ENCODE measurements around the gene ZBTB25.

DNA sequence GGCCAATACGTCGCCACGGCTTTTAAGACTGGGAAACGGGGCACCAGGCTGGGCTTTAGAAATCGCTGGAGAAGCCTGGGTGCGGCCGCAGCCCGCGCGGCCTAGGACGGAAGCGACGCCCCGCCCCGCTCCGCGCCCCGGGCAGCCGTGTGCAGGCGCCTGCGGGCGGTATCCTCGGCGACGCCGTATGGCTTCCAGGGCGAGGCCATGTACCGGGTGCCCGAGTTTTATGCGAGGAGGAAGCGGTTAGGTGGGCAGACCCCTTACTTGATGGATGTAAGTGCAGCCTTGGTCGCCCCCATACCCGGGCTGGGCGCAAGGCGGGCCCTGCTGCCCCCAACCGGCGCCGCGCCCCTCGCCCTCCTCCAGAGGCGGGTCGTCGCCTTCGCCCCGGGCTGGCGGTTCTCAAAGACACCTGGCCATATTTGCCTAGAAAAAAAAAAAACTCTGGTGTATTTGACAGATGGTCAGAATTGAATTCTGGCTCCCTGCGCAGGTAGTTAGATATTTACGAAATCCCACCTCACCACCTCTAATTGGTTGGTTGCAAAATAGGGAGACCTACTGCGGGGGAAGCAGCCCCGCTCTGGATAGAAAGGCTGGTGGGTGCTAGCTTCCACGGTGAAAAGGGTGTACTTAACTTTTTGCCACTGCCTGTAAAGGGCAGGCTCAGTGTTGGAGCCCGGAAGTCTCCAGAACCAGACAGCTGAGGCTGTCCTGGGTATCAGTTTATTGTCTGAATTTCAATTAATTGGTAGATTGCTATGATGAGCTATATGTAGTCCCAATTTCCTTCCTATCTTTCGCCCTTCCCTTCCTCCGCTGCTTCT is 46.4 kb upstream of the ZBTB25 start, which contains the start of gene PPP1R36:
- no peak for TF ChIP-seq EZH2phosphoT487 (IDR thresholded peaks at IDR 0.05; ENCODE audit: insufficient read depth, low read depth)
- TF ChIP-seq EZH2 (IDR thresholded peaks at IDR 0.05; ENCODE audit: insufficient read depth, poor library complexity, severe bottlenecking): no peak
